Brain microvascular endothelial cell (primary cell): ENCODE measurements around the gene PHACTR3.

ENCODE experiments used
- DNase-seq: peaks from one replicate; pipeline ENCODE4 v3.0.0-alpha.2; 2020
- H3K27ac ChIP-seq: fragments of 250-450 bp; sonication (Bioruptor Pico); 2 replicates; pipeline ENCODE4 v1.5.1; 2020; ENCODE audit warnings: mild to moderate bottlenecking, moderate library complexity
- H3K27me3 ChIP-seq: fragments of 250-450 bp; sonication (Bioruptor Pico); replicated peaks from 2 replicates; pipeline ENCODE4 v1.5.1; 2020; ENCODE audit warnings: mild to moderate bottlenecking
- H3K36me3 ChIP-seq: fragments of 250-450 bp; sonication (Bioruptor Pico); replicated peaks from 2 replicates; pipeline ENCODE4 v1.5.1; 2020; ENCODE audit warnings: mild to moderate bottlenecking
- H3K4me3 ChIP-seq: 2 replicates; pipeline ENCODE4 v1.5.1; 2011; ENCODE audit warnings: low read depth, mild to moderate bottlenecking, control low read depth, low read length, moderate library complexity
- CTCF ChIP-seq: IDR thresholded peaks from 2 replicates; pipeline ENCODE4 v1.5.1; 2011; ENCODE audit warnings: low read depth, mild to moderate bottlenecking, moderate library complexity, low read length, control low read depth, inconsistent platforms; ENCODE audit errors: missing control alignments
- in situ Hi-C: cut with HindIII; loops from 2 replicates; pipeline ENCODE4 v1.10.0; 2017; ENCODE audit warnings: low sequenced_read_pairs, low pct_ligation_motif_present

PHACTR3 gene

GRCh38 chr20:59835057-59835447, 230.7 kb downstream of the PHACTR3 start:
- H3K27ac ChIP-seq, result no peak overlapping the region
- in situ Hi-C loops, result no loop called here
- no peaks in the 10 kb centered on the region for H3K27me3 ChIP-seq
- no peaks in the 10 kb centered on the region for H3K36me3 ChIP-seq
- H3K4me3 ChIP-seq, result no peak overlapping the region
- DNase-seq, result peak; percentile 11
- no peak for TF ChIP-seq CTCF

- peak; percentile 38 for DNase-seq
Observed at GRCh38 chr20:59835448-59836395, 231.4 kb downstream of the PHACTR3 start.

GRCh38 chr20:59836767-59837166, 232.4 kb downstream of the PHACTR3 start:
- no peak for DNase-seq
- TF ChIP-seq CTCF, result no peak
- H3K27ac ChIP-seq, result no peak overlapping the region
- H3K4me3 ChIP-seq, result no peak overlapping the region
- H3K36me3 ChIP-seq, result no peaks in the 10 kb centered on the region
- no peaks in the 10 kb centered on the region for H3K27me3 ChIP-seq
- in situ Hi-C loops, result no loop called here

More at GRCh38 chr20:59835448-59836395, 231.4 kb downstream of the PHACTR3 start:
- no peak overlapping the region for H3K27ac ChIP-seq
- in situ Hi-C loops, result no loop called here
- TF ChIP-seq CTCF, result no peak
- H3K4me3 ChIP-seq, result no peak overlapping the region
- no peaks in the 10 kb centered on the region for H3K27me3 ChIP-seq
- no peaks in the 10 kb centered on the region for H3K36me3 ChIP-seq

- no peak for TF ChIP-seq CTCF
- Histone ChIP-seq H3K4me3 (no peak overlapping the region), H3K27ac (no peak overlapping the region), H3K36me3 (no peaks in the 10 kb centered on the region), H3K27me3 (no peaks in the 10 kb centered on the region)
- in situ Hi-C loops, result no loop called here
- DNase-seq, result no peak
Observed at GRCh38 chr20:59837623-59838394, 233.5 kb downstream of the PHACTR3 start.

GRCh38 chr20:59839400-59839799, 235.1 kb downstream of the PHACTR3 start:
- in situ Hi-C loops, result no loop called here
- Histone ChIP-seq H3K27me3 (no peaks in the 10 kb centered on the region), H3K36me3 (no peaks in the 10 kb centered on the region), H3K27ac (no peak overlapping the region), H3K4me3 (no peak overlapping the region)
- TF ChIP-seq CTCF, result no peak
- DNase-seq, result no peak
